Keratinocyte (primary cell): ENCODE data around the gene KCNIP2. TPM values are rescaled to one million over a fixed set of nuclear protein-coding genes. Genes with fewer than 3 reads are reported as not detected.

Source experiments
- DNase-seq: peaks from one replicate; pipeline ENCODE4 v3.0.0-alpha.2; 2011; ENCODE audit warnings: low read depth, missing footprints, low spot score
- FAIRE-seq: peaks from 2 replicates; lab custom pipeline; 2011; peaks lifted over from hg19 to GRCh38; lab: Jason Lieb, UNC
- H2AFZ ChIP-seq: 2 replicates; pipeline ENCODE4 v1.6.0; 2012; ENCODE audit warnings: low read length, control low read depth, inconsistent platforms; ENCODE audit not compliant: control insufficient read depth
- H3K27ac ChIP-seq: 2 replicates; pipeline ENCODE4 v1.5.1; 2011; ENCODE audit warnings: low read length; ENCODE audit not compliant: control insufficient read depth, insufficient read depth
- H3K27me3 ChIP-seq: 3 replicates; pipeline ENCODE4 v1.6.0; 2011; ENCODE audit warnings: low read length; ENCODE audit not compliant: control insufficient read depth, insufficient read depth; ENCODE audit errors: extremely low read depth
- H3K36me3 ChIP-seq, 2 experiments: 2 replicates in 1 of 2; 3 replicates in 1 of 2; pipeline ENCODE4 v1.5.1; 2011; ENCODE audit warnings: low read length in 2 of 2, mild to moderate bottlenecking in 1 of 2; ENCODE audit not compliant: control insufficient read depth in 2 of 2, insufficient read depth in 2 of 2; ENCODE audit errors: extremely low read depth in 1 of 2
- H3K4me1 ChIP-seq: 3 replicates; pipeline ENCODE4 v1.5.1; 2011; ENCODE audit warnings: low read length; ENCODE audit not compliant: control insufficient read depth, insufficient read depth; ENCODE audit errors: extremely low read depth
- H3K4me2 ChIP-seq: 3 replicates; pipeline ENCODE4 v1.6.0; 2011; ENCODE audit warnings: low read depth, low read length; ENCODE audit not compliant: control insufficient read depth, insufficient read depth; ENCODE audit errors: extremely low read depth
- H3K4me3 ChIP-seq, 3 experiments: fragments of 200-600 bp in 1 of 3; sonication (generic) in 1 of 3; 2 replicates in 2 of 3; 3 replicates in 1 of 3; pipeline ENCODE4 v1.5.1; 2011 to 2016; ENCODE audit warnings: low read length in 3 of 3, mild to moderate bottlenecking in 3 of 3, control low read depth in 2 of 3, inconsistent platforms in 1 of 3, low read depth in 1 of 3, mixed read lengths in 1 of 3, mixed run types in 1 of 3, moderate library complexity in 1 of 3; ENCODE audit not compliant: control insufficient read depth in 2 of 3, insufficient read depth in 2 of 3; ENCODE audit errors: extremely low read depth in 1 of 3
- H3K79me2 ChIP-seq: 2 replicates; pipeline ENCODE4 v1.6.0; 2012; ENCODE audit warnings: low read length; ENCODE audit not compliant: control insufficient read depth, insufficient read depth
- H3K9ac ChIP-seq: 3 replicates; pipeline ENCODE4 v1.6.0; 2011; ENCODE audit warnings: low read length; ENCODE audit not compliant: control insufficient read depth, insufficient read depth; ENCODE audit errors: extremely low read depth
- H3K9me1 ChIP-seq: 3 replicates; pipeline ENCODE4 v1.6.0; 2011; ENCODE audit warnings: low read length; ENCODE audit not compliant: control insufficient read depth, insufficient read depth; ENCODE audit errors: extremely low read depth
- H3K9me3 ChIP-seq: 2 replicates; pipeline ENCODE4 v1.5.1; 2012; ENCODE audit warnings: low read depth, low read length; ENCODE audit not compliant: control insufficient read depth
- H4K20me1 ChIP-seq: 3 replicates; pipeline ENCODE4 v1.6.0; 2011; ENCODE audit warnings: low read length; ENCODE audit not compliant: control insufficient read depth, insufficient read depth; ENCODE audit errors: extremely low read depth
- CTCF ChIP-seq, 3 experiments: IDR thresholded peaks in 1 of 3; conservative IDR thresholded peaks in 1 of 3; optimal IDR thresholded peaks in 1 of 3; 2 replicates in 2 of 3; 3 replicates in 1 of 3; pipeline versions ENCODE3 to v1.5.1; 2011; ENCODE audit warnings: low read length in 3 of 3, mild to moderate bottlenecking in 3 of 3, moderate library complexity in 2 of 3, control low read depth in 1 of 3, inconsistent platforms in 1 of 3; ENCODE audit not compliant: insufficient read depth in 2 of 3; ENCODE audit errors: extremely low read depth in 1 of 3
- EZH2 ChIP-seq: IDR thresholded peaks from one replicate; pipeline ENCODE4 v1.6.1; 2012; ENCODE audit warnings: inconsistent platforms, mild to moderate bottlenecking, low read length, moderate library complexity
- dilution Hi-C: fragments of 300-500 bp; cut with MboI; formaldehyde crosslinking; loops from one replicate; pipeline ENCODE4 v1.7.0; 2020; ENCODE audit warnings: low sequenced_read_pairs; ENCODE audit not compliant: extremely low pct_ligation_motif_present
- polyA plus RNA-seq, 5 experiments: library from polyadenylated mRNA; depleted of rRNA in 3 of 5; stranded (reverse) in 3 of 5; stranded (forward) in 1 of 5; unstranded in 1 of 5; fragments of >200 nt; gene quantifications; 1 replicate in 1 of 5; 2 replicates in 3 of 5; 3 replicates in 1 of 5; pipeline versions ENCODE4 v1.2.1 to v1.2.3, GENCODE V29; 2011 to 2012; ENCODE audit warnings: missing spikeins in 2 of 5, low read depth in 1 of 5, low replicate concordance in 1 of 5

The KCNIP2 gene
- polyA plus RNA-seq, 1 donor (not counting 4 experiments of a cell fraction or from before 2014, with no cell fraction given) = 0.41 TPM

GRCh38 chr10:101840102-101840684 is 3.4 kb downstream of the KCNIP2 start:
- no peak for DNase-seq
- H3K9me3 ChIP-seq = no peaks in the 10 kb centered on the region
- no peaks in the 10 kb centered on the region for H3K79me2 ChIP-seq
- dilution Hi-C loops = no loop called here
- peaks cover 10% of the 10 kb centered on the region for H4K20me1 ChIP-seq
- H2AFZ ChIP-seq = no peak overlapping the region
- FAIRE-seq = no peak
- H3K4me1 ChIP-seq = peaks cover 16% of the 10 kb centered on the region
- H3K27me3 ChIP-seq = no peaks in the 10 kb centered on the region
- peaks cover 6% of the 10 kb centered on the region for H3K9me1 ChIP-seq
- TF ChIP-seq CTCF (optimal IDR thresholded peaks at IDR 0.05 in 1 of 3, IDR thresholded peaks at IDR 0.05 in 1 of 3, conservative IDR thresholded peaks at IDR 0.05 in 1 of 3; ENCODE audit: extremely low read depth in 1 of 3, insufficient read depth in 2 of 3, low read length in 3 of 3) = no peak
- no peak for TF ChIP-seq EZH2
- no peaks in the 10 kb centered on the region for H3K36me3 ChIP-seq
- H3K4me2 ChIP-seq = peak overlapping the region; percentile 70
- no peak overlapping the region for H3K27ac ChIP-seq
- no peak overlapping the region for H3K9ac ChIP-seq
- H3K4me3 ChIP-seq = peak overlapping the region in 1 of 3 experiments; percentile 50

DNA sequence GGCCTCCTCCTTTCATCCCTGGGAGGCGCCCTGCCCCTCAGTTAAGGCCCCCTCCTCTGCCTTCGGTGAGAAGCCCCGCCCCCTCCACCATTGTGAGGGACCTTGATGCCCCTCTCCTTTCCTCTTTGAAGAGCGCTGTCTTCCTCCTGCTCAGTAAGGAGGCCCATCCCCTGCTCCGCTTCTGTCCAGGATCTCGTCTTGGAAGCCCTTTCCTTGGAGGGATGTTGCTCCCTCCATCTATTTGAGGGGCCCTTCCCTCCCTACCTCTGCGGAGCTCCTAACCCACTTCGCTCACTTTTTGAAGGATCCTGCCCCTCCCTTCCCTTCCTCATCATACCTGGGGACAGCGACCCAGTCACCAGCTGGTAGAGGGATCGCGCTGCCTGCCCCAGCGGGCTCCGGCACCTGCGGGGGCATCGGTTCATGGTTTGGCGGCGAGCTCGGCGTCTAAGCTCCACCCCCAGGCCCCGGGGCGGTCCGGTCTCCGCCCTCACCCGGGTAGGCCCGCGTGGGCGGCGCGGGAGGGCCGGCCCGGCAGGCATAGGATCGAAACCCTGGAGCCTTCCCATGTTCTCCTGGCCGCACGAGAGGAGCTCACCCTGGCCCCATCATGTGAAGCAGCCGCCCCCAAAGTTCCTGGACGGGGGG is 4.1 kb downstream of the KCNIP2 start:
- H3K79me2 ChIP-seq = no peaks in the 10 kb centered on the region
- no peak for DNase-seq
- peak overlapping the region; percentile 58 for H3K4me2 ChIP-seq
- peak overlapping the region in 1 of 3 experiments; percentile 38 for H3K4me3 ChIP-seq
- H2AFZ ChIP-seq = no peak overlapping the region
- H4K20me1 ChIP-seq = peaks cover 10% of the 10 kb centered on the region
- dilution Hi-C loops = no loop called here
- no peak overlapping the region for H3K9ac ChIP-seq
- peaks cover 6% of the 10 kb centered on the region for H3K9me1 ChIP-seq
- FAIRE-seq = no peak
- no peaks in the 10 kb centered on the region for H3K36me3 ChIP-seq
- TF ChIP-seq CTCF (optimal IDR thresholded peaks at IDR 0.05 in 1 of 3, IDR thresholded peaks at IDR 0.05 in 1 of 3, conservative IDR thresholded peaks at IDR 0.05 in 1 of 3; ENCODE audit: extremely low read depth in 1 of 3, insufficient read depth in 2 of 3, low read length in 3 of 3) = no peak
- no peak for TF ChIP-seq EZH2
- H3K9me3 ChIP-seq = no peaks in the 10 kb centered on the region
- no peak overlapping the region for H3K27ac ChIP-seq
- no peaks in the 10 kb centered on the region for H3K27me3 ChIP-seq
- H3K4me1 ChIP-seq = peaks cover 16% of the 10 kb centered on the region
